RWPE1 (cell line): Measurements from ENCODE around the gene DSCAML1.

Source experiments
- CTCF ChIA-PET: fragments of 350-600 bp; sonication (Branson Sonifier 250); formaldehyde crosslinking; extraction: SDS; loops from one replicate; lab custom pipeline; 2021; lab: Yijun Ruan, JAX
- POLR2A ChIA-PET: fragments of 400-600 bp; formaldehyde crosslinking; extraction: SDS; loops from one replicate; lab custom pipeline; 2020; ENCODE audit warnings: antibody characterized with exemption; ENCODE audit not compliant: low non-redundant PET; lab: Yijun Ruan, JAX
- DNase-seq: peaks from one replicate; pipeline ENCODE4 v3.0.0; 2012; ENCODE audit warnings: low spot score
- H3K27ac ChIP-seq: fragments of 450-650 bp; 2 replicates; pipeline ENCODE4 v1.5.1; 2017
- TF ChIP-seq, protein P1 (sequence below): fragments of 450-650 bp; conservative IDR thresholded peaks from 2 replicates; pipeline ENCODE4 v1.5.1; 2017; ENCODE audit warnings: low read depth, mild to moderate bottlenecking

Gene DSCAML1

DNA sequence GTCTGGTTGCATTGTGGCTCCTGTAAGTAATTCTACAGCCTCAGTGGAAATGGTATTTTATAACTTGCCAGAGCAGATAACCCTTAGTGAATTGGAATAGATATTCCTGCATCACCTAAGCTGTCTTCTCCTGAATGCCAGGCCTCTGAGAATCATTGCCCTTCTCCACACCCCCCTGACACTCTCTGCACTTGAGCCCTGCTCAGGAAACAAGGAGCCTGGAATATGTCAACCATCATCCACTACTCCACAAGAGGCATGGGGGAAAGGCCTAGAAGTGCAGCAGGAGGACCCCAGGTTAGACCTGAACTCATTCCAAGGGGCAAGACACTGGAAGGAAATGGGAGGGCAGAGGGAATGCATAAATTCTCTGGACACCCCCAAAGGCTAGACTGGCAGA is 72.4 kb downstream of the DSCAML1 start:
- ChIA-PET CTCF (no interaction called here), POLR2A (no interaction called here)
- H3K27ac ChIP-seq, result no peak overlapping the region
- TF ChIP-seq, protein P1, sequence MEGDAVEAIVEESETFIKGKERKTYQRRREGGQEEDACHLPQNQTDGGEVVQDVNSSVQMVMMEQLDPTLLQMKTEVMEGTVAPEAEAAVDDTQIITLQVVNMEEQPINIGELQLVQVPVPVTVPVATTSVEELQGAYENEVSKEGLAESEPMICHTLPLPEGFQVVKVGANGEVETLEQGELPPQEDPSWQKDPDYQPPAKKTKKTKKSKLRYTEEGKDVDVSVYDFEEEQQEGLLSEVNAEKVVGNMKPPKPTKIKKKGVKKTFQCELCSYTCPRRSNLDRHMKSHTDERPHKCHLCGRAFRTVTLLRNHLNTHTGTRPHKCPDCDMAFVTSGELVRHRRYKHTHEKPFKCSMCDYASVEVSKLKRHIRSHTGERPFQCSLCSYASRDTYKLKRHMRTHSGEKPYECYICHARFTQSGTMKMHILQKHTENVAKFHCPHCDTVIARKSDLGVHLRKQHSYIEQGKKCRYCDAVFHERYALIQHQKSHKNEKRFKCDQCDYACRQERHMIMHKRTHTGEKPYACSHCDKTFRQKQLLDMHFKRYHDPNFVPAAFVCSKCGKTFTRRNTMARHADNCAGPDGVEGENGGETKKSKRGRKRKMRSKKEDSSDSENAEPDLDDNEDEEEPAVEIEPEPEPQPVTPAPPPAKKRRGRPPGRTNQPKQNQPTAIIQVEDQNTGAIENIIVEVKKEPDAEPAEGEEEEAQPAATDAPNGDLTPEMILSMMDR, result no peak
- no peak for DNase-seq

DNA sequence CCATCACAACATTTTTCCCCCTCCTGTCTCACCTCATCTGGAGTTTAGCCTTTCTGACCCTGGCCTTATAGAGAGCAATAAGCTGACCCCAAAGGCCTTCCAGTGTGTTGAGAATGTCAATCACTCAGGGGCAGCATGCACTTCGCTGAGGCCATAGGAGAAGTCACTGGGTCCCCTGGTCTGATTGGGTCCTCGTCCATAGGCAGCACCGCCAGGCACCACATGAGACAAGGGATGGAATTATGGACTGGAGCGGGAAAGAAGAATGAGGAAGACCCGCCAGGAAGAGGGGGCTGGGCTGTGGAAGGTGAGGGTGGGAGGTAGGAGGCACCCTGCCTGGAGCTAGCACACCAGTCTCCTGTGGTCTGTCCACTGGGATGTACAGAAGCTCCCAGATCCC is 72.9 kb downstream of the DSCAML1 start:
- CTCF ChIA-PET, result no interaction called here
- POLR2A ChIA-PET, result no interaction called here
- no peak for DNase-seq

DNA sequence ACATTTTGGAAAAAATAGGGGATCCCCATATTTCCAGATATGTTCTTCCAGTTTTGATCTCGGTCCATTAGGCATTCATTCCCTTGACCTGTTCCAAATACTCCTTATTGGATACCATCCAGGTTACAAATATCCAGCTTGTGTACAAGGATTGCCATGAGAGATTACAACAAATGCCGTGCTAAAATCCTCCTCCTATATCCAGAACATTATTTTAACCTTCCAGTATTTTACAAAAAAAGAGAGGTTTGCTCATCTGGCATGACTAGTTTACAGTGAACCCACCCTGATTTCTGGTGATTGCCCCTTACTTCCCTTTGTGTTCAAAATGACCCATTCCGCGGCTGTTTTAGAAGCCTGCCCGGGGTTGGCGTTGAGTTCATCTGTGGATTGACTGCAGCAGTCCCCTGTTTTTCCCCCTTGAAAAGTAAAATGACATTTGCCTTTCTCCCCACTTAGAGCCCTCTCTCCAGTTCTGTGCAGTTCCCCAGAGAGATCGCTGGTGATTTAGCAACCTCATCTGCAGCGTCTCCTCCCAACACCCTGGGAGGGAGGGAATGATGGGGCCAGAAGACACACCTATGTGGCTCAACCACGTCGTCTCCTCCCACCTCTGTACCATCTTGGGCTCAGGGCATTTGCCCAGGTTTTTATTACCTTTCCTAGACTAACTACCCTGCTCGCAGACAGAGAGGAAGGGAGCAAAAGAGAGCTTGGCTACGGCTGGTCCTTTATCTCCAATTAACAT is 73.6 kb downstream of the DSCAML1 start:
- DNase-seq, result no peak
- TF ChIP-seq, protein P1, result no peak
- ChIA-PET CTCF (no interaction called here), POLR2A (no interaction called here)
- no peak overlapping the region for H3K27ac ChIP-seq

More for the DNA sequence above, 72.9 kb downstream of the DSCAML1 start:
- no peak overlapping the region for H3K27ac ChIP-seq
- TF ChIP-seq, protein P1, result no peak

DNA sequence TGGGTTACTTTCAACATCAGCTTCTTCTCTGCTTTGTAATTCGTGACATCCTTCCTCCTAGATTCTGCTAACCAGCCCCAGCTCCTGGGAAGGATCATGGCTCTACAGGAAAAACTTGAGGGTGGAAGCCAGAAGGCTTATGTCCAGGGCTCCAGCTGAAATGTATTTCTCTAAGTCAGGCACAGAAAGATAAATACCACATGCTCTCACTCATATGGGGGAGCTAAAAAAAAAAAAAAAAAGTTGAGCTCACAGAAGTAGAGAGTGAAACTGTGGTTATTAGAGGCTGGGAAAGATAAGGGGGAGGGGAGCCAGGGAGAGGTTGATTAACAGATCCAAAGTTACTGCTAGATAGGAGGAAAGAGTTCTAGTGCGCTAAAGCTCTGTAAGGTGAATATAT is 74.9 kb downstream of the DSCAML1 start:
- H3K27ac ChIP-seq, result no peak overlapping the region
- TF ChIP-seq, protein P1, result no peak
- CTCF ChIA-PET, result interaction anchor here (1.1 kb wide), 1 partner anchor 85 kb away, joined by 3 read pairs; no protein-coding TSS in a partner anchor
- no peak for DNase-seq
- POLR2A ChIA-PET, result no interaction called here

DNA sequence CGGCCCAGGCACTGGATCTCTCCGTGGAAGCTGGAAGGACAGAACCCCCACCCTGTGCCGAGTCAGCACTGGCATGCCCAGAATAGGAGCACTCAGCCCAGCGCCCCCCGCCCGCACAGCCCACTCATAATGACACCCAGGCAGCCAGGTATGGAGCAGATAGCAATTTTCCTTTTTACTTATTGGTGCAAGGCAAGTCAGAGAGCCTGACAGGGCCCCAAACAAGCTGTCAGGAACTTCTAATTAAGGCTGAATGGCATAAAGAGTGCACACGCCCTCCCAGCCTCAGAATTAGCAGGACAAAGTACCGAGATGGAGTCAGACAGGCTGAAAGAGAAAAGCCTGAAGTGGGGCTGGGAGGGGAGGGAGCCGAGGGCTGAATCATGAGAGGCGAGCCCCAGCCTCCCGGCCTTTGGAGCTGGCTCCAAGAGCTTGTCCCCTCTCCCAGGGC is 76.9 kb downstream of the DSCAML1 start:
- DNase-seq, result no peak
- ChIA-PET CTCF (no interaction called here), POLR2A (no interaction called here)
- TF ChIP-seq, protein P1, result no peak
- H3K27ac ChIP-seq, result no peak overlapping the region

DNA sequence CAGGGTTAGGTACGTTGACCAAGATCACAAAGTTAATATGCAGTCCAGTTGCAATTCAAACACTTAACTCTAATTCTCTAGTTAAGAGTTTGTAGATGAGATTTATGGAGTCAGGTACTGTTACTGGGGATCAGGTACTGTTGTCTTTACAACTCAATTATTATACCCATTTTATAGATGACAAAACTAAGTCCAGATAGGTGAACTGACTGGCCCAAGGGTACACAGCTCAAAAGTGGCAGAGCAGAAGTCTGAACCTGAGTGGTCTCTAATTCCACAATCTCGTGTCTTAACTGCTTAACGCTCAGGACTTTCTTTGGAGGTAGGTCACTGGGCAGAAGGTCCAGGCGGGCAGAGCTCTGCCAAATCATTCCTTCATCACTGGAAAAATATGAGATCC is 77.5 kb downstream of the DSCAML1 start:
- ChIA-PET POLR2A (no interaction called here), CTCF (no interaction called here)
- DNase-seq, result no peak
- TF ChIP-seq, protein P1, result no peak
- H3K27ac ChIP-seq, result no peak overlapping the region
